Ishikawa (cell line): ENCODE measurements around the gene ATF7.

Source experiments
- CEBPB ChIP-seq: IDR thresholded peaks from 2 replicates; pipeline ENCODE4 v1.6.1; 2012
- CREB1 ChIP-seq: IDR thresholded peaks from 2 replicates; pipeline ENCODE4 v1.6.1; 2012; ENCODE audit warnings: low read depth
- EGR1 ChIP-seq: IDR thresholded peaks from 2 replicates; pipeline ENCODE4 v1.6.1; 2012
- EP300 ChIP-seq: IDR thresholded peaks from 2 replicates; pipeline ENCODE4 v1.6.1; 2012; ENCODE audit warnings: borderline replicate concordance
- FOXM1 ChIP-seq: IDR thresholded peaks from 2 replicates; pipeline ENCODE4 v1.6.1; 2012; ENCODE audit warnings: low read depth, borderline replicate concordance
- NFIC ChIP-seq: IDR thresholded peaks from 2 replicates; pipeline ENCODE4 v1.6.1; 2012
- RAD21 ChIP-seq: IDR thresholded peaks from 2 replicates; pipeline ENCODE4 v1.6.1; 2012; ENCODE audit warnings: low read depth
- TAF1 ChIP-seq: IDR thresholded peaks from 2 replicates; pipeline ENCODE4 v1.6.1; 2012; ENCODE audit warnings: low read depth, mild to moderate bottlenecking
- TCF12 ChIP-seq: IDR thresholded peaks from 2 replicates; pipeline ENCODE4 v1.6.1; 2012; ENCODE audit warnings: low read depth
- TEAD4 ChIP-seq: IDR thresholded peaks from 2 replicates; pipeline ENCODE4 v1.6.1; 2012
- USF1 ChIP-seq: IDR thresholded peaks from 2 replicates; pipeline ENCODE4 v1.6.1; 2012
- YY1 ChIP-seq: IDR thresholded peaks from 2 replicates; pipeline ENCODE4 v1.6.1; 2012; ENCODE audit warnings: low read depth
- ZBTB7A ChIP-seq: IDR thresholded peaks from 2 replicates; pipeline ENCODE4 v1.6.1; 2012; ENCODE audit warnings: low read depth
- TF ChIP-seq, protein P1 (sequence below): IDR thresholded peaks from 2 replicates; pipeline ENCODE4 v1.6.1; 2012; ENCODE audit warnings: low read depth, mild to moderate bottlenecking
- TF ChIP-seq, protein P2 (sequence below): IDR thresholded peaks from 2 replicates; pipeline ENCODE4 v1.6.1; 2012

The ATF7 gene

GRCh38 chr12:53466640-53467039 is 159.5 kb downstream of the ATF7 start:
- TF ChIP-seq TAF1, result no peak
- TF ChIP-seq, protein P1, sequence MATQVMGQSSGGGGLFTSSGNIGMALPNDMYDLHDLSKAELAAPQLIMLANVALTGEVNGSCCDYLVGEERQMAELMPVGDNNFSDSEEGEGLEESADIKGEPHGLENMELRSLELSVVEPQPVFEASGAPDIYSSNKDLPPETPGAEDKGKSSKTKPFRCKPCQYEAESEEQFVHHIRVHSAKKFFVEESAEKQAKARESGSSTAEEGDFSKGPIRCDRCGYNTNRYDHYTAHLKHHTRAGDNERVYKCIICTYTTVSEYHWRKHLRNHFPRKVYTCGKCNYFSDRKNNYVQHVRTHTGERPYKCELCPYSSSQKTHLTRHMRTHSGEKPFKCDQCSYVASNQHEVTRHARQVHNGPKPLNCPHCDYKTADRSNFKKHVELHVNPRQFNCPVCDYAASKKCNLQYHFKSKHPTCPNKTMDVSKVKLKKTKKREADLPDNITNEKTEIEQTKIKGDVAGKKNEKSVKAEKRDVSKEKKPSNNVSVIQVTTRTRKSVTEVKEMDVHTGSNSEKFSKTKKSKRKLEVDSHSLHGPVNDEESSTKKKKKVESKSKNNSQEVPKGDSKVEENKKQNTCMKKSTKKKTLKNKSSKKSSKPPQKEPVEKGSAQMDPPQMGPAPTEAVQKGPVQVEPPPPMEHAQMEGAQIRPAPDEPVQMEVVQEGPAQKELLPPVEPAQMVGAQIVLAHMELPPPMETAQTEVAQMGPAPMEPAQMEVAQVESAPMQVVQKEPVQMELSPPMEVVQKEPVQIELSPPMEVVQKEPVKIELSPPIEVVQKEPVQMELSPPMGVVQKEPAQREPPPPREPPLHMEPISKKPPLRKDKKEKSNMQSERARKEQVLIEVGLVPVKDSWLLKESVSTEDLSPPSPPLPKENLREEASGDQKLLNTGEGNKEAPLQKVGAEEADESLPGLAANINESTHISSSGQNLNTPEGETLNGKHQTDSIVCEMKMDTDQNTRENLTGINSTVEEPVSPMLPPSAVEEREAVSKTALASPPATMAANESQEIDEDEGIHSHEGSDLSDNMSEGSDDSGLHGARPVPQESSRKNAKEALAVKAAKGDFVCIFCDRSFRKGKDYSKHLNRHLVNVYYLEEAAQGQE, result no peak
- TF ChIP-seq EGR1, result no peak
- TF ChIP-seq FOXM1, result no peak
- no peak for TF ChIP-seq YY1
- no peak for TF ChIP-seq ZBTB7A
- TF ChIP-seq TCF12, result no peak
- no peak for TF ChIP-seq NFIC
- TF ChIP-seq CREB1, result no peak
- TF ChIP-seq EP300, result no peak
- TF ChIP-seq, protein P2, sequence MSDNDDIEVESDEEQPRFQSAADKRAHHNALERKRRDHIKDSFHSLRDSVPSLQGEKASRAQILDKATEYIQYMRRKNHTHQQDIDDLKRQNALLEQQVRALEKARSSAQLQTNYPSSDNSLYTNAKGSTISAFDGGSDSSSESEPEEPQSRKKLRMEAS, result no peak
- no peak for TF ChIP-seq CEBPB
- no peak for TF ChIP-seq RAD21
- TF ChIP-seq USF1, result no peak
- no peak for TF ChIP-seq TEAD4

- TF ChIP-seq USF1, result no peak
- no peak for TF ChIP-seq ZBTB7A
- TF ChIP-seq YY1, result no peak
- TF ChIP-seq EGR1, result no peak
- TF ChIP-seq, protein P1, result no peak
- no peak for TF ChIP-seq TCF12
- no peak for TF ChIP-seq NFIC
These were observed 160.5 kb downstream of the ATF7 start for GRCh38 chr12:53465679-53466078.

DNA sequence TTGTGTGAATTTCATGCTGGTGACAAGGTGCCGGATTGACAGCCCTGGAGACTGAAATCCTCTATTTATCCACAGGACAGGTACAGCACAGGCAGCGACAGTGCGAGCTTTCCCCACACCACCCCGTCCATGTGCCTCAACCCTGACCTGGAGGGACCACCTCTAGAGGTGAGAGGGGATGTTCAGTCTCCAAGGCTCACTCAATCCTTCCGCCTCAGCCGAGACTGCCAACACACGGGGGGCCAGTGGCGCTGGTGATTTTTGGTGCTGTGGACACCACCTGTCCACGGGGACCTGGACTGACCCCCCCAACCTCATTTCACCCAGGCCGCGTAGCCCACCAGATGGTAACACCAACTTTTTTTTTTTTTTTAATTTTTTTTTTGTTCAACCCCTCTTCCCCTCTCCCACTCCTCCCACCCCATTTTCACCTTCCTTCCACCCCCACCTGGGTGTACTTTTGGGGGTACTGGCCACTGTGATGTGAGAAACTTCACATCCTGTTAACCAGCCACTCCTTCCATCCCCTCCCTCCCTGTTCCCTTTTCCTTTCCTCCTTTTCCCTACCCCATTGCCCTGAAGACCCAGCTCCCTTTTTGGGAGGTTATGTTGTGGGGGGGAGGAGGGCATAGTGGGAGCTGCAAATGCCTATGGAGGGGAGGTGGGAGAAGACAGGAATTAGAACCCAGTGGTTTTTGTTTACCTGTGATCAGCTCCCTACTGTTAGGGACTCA is 161.3 kb downstream of the ATF7 start:
- TF ChIP-seq EP300, result no peak
- TF ChIP-seq TAF1, result no peak
- TF ChIP-seq EGR1, result no peak
- no peak for TF ChIP-seq CREB1
- TF ChIP-seq TCF12, result no peak
- TF ChIP-seq FOXM1, result no peak
- no peak for TF ChIP-seq CEBPB
- TF ChIP-seq NFIC, result no peak
- TF ChIP-seq RAD21, result no peak
- TF ChIP-seq, protein P2, result no peak
- TF ChIP-seq, protein P1, result no peak
- no peak for TF ChIP-seq ZBTB7A

DNA sequence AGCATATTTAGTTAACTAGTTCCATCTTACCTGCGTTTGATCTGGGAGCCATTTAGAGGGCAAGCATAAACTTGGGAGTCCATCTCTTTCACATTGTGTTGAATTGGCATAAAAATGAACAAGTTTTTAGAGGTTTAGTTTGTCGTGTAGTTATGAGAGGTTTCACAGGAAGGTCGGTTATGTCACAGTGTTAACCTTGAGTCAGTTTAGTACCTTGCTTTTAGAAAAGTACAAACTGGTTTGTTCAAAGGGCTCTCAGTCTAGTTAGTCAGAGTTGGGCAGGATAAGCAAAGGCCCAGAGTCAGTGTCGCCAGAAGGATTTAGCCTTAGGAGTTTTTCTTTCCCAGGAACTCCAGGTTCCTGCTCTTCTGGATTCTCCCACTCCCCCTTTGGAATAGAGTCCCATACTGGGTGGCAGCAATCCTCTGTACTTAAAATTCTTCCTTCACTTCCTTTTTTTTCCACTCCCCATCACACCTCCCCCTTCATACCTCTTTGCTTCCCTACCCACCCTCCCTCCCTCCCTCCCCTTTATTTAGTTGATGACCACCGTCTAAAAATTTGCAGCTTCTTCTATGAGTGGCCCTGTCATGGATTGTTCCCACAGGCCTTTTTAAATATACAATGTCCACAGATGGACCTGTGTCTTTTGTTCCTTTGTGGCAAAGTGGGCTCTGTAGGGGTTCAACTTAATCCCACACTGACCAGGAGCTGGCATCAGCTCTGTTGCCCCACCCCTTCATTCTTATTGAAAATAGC is 162.2 kb downstream of the ATF7 start:
- TF ChIP-seq TEAD4 (no peak), YY1 (no peak), TAF1 (no peak), RAD21 (no peak), CREB1 (no peak), EP300 (no peak), TCF12 (no peak)
- TF ChIP-seq, protein P1, result no peak
